ENCODE results near the gene RIMS4.
A peak's percentile ranks its signal among the peaks of the same experiment; 100 is the strongest.

The RIMS4 gene

DNA sequence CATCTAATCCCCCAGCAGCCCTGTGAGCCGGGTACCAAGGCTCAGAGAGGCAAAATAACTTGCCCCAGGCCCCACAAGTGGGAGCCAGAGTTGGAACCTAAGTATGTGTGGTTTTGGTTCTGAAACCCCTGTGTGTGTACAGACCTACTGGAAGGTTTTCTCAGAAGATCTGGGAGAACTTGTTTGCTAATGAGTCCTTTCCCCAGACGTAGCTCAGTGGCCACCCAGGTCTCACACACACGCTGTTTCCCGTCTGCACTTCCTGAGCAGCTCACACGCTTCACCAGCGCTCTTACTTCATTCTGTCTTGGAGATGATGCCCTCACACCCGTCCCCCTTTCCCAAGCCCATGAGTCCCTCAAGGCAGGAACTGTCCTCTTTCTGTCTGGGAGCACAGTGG, 87.0 kb downstream of the RIMS4 start:
- Histone ChIP-seq H3K36me3 (ENCODE audit: insufficient read depth, low read length) (no peaks in the 10 kb centered on the region), H3K4me3 (ENCODE audit: low read length) (no peak overlapping the region), H3K4me1 (ENCODE audit: control insufficient read depth, insufficient read depth, low read length) (peaks cover 28% of the 10 kb centered on the region), H3K9me3 (replicated peaks; ENCODE audit: low read length) (no peaks in the 10 kb centered on the region), H3K4me2 (ENCODE audit: low read length) (no peak overlapping the region), H3K9ac (ENCODE audit: low read depth, low read length) (no peak overlapping the region), H3K27me3 (ENCODE audit: control insufficient read depth, insufficient read depth, low read length) (peaks cover 7% of the 10 kb centered on the region)

DNA sequence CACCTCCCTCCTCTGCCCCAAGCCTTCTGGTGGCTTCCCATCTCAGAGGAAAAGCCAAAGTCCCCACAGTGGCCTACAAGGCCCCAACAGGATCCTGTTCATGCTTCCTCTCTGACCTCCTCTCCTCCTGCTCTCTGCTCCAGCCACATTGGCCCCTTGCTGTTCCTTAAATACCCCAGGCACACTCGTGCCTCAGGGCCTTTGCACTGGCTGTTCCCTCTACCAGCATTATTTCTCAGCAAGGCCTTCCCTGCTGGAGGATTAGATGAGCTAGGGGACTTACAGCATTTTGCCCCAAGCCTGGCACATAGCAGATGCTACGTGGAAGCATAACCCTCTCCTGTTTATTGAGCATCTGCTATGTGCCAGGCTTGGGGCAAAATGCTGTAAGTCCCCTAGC, 87.4 kb downstream of the RIMS4 start:
- H3K27me3 ChIP-seq (ENCODE audit: control insufficient read depth, insufficient read depth, low read length), result peaks cover 7% of the 10 kb centered on the region

DNA sequence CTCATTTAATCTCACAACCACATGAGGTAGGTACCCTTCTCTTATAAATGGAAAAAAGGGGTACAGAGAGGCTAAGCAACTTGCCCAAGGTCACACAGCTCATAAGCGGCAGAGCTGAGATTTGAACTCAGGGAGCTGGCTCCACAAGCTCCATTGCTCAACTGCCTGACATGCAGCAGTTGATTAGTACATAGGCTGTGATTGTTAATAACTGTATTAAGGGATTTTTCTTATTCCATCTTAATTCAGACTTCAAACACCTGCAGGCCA, 88.6 kb downstream of the RIMS4 start:
- H3K36me3 ChIP-seq (ENCODE audit: insufficient read depth, low read length), result no peaks in the 10 kb centered on the region
- H3K4me2 ChIP-seq (ENCODE audit: low read length), result peak overlapping the region; percentile 42
- H3K27me3 ChIP-seq (ENCODE audit: control insufficient read depth, insufficient read depth, low read length), result peaks cover 11% of the 10 kb centered on the region
- H3K9ac ChIP-seq (ENCODE audit: low read depth, low read length), result no peak overlapping the region
- peaks cover 25% of the 10 kb centered on the region for H3K4me1 ChIP-seq (ENCODE audit: control insufficient read depth, insufficient read depth, low read length)
- H3K4me3 ChIP-seq (ENCODE audit: low read length), result no peak overlapping the region
- no peaks in the 10 kb centered on the region for H3K9me3 ChIP-seq (replicated peaks; ENCODE audit: low read length)

More for the DNA sequence above, 87.4 kb downstream of the RIMS4 start:
- no peak overlapping the region for H3K9ac ChIP-seq (ENCODE audit: low read depth, low read length)
- H3K9me3 ChIP-seq (replicated peaks; ENCODE audit: low read length), result no peaks in the 10 kb centered on the region
- H3K36me3 ChIP-seq (ENCODE audit: insufficient read depth, low read length), result no peaks in the 10 kb centered on the region
- H3K4me1 ChIP-seq (ENCODE audit: control insufficient read depth, insufficient read depth, low read length), result peaks cover 24% of the 10 kb centered on the region
- H3K4me3 ChIP-seq (ENCODE audit: low read length), result no peak overlapping the region
- H3K4me2 ChIP-seq (ENCODE audit: low read length), result no peak overlapping the region

DNA sequence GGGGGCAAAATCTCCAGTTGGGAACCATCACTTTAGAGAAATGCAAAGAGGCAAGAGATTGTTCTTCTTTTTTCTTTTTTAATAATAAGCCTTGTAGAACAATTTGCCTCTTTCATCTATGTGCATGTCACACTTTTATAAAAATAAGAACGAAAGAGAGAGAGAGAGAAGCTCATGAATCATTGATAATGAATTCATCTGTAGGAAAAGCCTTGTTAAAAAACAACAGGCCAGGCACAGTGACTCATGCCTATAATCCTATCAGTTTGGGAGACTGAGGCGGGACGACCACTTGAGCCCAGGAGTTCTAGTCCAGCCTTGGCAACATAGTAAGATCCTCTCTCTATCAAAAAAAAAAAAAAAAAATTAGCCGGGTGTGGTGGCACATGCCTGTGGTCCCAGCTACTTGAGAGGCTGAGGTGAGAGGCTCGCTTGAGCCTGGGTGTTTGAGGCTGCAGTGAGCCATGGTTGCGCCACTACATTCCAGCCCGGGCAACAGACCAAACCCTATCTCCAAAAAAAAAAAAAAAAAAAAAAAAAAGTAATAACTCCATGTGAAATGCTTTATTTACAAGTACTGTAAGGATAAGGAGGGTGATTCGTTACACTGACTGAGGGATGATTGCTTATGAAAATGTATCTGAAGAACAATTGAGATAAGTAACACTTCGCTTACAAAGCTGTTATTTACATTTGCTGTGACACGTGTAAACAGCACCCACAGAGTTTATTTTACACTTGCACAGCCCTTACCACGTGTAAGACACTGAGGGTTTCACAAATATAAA, 89.2 kb downstream of the RIMS4 start:
- no peaks in the 10 kb centered on the region for H3K36me3 ChIP-seq (ENCODE audit: insufficient read depth, low read length)
- peak overlapping the region; percentile 75 for H3K9ac ChIP-seq (ENCODE audit: low read depth, low read length)
- H3K4me1 ChIP-seq (ENCODE audit: control insufficient read depth, insufficient read depth, low read length), result peaks cover 31% of the 10 kb centered on the region
- H3K4me3 ChIP-seq (ENCODE audit: low read length), result no peak overlapping the region
- peak overlapping the region; percentile 72 for H3K4me2 ChIP-seq (ENCODE audit: low read length)
- H3K9me3 ChIP-seq (replicated peaks; ENCODE audit: low read length), result no peaks in the 10 kb centered on the region
- H3K27me3 ChIP-seq (ENCODE audit: control insufficient read depth, insufficient read depth, low read length), result peaks cover 14% of the 10 kb centered on the region

DNA sequence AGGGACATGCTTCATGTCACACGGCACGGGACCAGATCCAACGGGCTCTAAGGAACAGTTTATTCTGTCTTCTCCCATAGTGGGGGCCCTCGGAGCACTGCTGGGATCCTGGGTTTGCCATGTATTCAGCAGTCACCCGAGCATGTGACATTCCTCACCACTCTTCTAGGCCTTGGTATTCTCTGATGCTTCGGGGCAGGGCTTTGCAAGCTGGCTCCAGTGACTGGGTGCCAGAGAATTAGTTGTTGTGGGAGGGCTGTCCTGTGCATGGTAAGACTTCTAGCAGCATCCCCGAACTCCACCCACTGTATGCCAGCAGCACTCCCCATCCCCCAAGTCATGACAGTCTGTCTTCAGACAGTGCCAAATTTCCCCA, 89.7 kb downstream of the RIMS4 start:
- Histone ChIP-seq H3K36me3 (ENCODE audit: insufficient read depth, low read length) (no peaks in the 10 kb centered on the region), H3K4me1 (ENCODE audit: control insufficient read depth, insufficient read depth, low read length) (peaks cover 36% of the 10 kb centered on the region), H3K27me3 (ENCODE audit: control insufficient read depth, insufficient read depth, low read length) (peaks cover 14% of the 10 kb centered on the region), H3K4me3 (ENCODE audit: low read length) (peak overlapping the region; percentile 37), H3K9me3 (replicated peaks; ENCODE audit: low read length) (no peaks in the 10 kb centered on the region), H3K9ac (ENCODE audit: low read depth, low read length) (peak overlapping the region; percentile 75), H3K4me2 (ENCODE audit: low read length) (peak overlapping the region; percentile 72)

DNA sequence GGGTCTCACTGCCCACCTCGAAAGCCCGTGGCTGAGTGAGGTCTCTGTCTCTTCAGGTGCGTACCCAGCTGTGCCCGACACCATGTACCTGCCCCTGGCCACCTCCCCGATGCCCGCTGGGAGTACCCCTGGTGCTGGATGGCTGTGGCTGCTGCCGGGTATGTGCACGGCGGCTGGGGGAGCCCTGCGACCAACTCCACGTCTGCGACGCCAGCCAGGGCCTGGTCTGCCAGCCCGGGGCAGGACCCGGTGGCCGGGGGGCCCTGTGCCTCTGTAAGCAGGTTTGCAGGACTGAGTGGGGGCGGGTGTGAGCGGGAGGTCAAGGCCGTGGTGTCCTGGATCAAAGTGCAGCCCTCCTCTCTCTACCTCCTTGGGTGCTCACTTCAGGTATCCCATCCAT, 90.5 kb downstream of the RIMS4 start:
- peak overlapping the region; percentile 75 for H3K9ac ChIP-seq (ENCODE audit: low read depth, low read length)
- peaks cover 44% of the 10 kb centered on the region for H3K4me1 ChIP-seq (ENCODE audit: control insufficient read depth, insufficient read depth, low read length)
- no peaks in the 10 kb centered on the region for H3K9me3 ChIP-seq (replicated peaks; ENCODE audit: low read length)
- H3K4me2 ChIP-seq (ENCODE audit: low read length), result peak overlapping the region; percentile 72
- no peaks in the 10 kb centered on the region for H3K36me3 ChIP-seq (ENCODE audit: insufficient read depth, low read length)
- no peak overlapping the region for H3K4me3 ChIP-seq (ENCODE audit: low read length)
- peaks cover 14% of the 10 kb centered on the region for H3K27me3 ChIP-seq (ENCODE audit: control insufficient read depth, insufficient read depth, low read length)

DNA sequence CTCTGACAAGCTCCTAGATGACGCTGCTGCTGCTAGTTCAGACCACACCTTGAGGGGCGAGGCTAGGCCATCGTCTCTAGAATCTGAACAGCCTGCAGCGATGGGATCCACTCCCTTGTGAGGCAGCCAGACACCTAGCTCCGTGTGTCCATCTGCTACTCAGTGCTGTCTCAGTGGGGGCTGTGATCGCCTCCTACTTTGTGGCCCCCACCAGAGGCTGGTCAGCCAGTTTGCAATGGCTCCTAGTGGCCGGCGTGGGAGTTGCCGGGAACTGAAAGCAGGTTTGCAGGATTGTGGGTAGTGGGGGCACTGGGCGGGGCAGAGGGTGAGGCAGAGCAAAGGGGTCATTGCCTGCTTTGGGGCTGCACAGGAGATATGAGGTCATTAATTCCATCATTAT, 92.4 kb downstream of the RIMS4 start:
- H3K36me3 ChIP-seq (ENCODE audit: insufficient read depth, low read length), result no peaks in the 10 kb centered on the region
- H3K4me3 ChIP-seq (ENCODE audit: low read length), result no peak overlapping the region
- peaks cover 14% of the 10 kb centered on the region for H3K27me3 ChIP-seq (ENCODE audit: control insufficient read depth, insufficient read depth, low read length)
- no peaks in the 10 kb centered on the region for H3K9me3 ChIP-seq (replicated peaks; ENCODE audit: low read length)
- H3K4me1 ChIP-seq (ENCODE audit: control insufficient read depth, insufficient read depth, low read length), result peaks cover 55% of the 10 kb centered on the region
- H3K9ac ChIP-seq (ENCODE audit: low read depth, low read length), result no peak overlapping the region
- H3K4me2 ChIP-seq (ENCODE audit: low read length), result no peak overlapping the region

DNA sequence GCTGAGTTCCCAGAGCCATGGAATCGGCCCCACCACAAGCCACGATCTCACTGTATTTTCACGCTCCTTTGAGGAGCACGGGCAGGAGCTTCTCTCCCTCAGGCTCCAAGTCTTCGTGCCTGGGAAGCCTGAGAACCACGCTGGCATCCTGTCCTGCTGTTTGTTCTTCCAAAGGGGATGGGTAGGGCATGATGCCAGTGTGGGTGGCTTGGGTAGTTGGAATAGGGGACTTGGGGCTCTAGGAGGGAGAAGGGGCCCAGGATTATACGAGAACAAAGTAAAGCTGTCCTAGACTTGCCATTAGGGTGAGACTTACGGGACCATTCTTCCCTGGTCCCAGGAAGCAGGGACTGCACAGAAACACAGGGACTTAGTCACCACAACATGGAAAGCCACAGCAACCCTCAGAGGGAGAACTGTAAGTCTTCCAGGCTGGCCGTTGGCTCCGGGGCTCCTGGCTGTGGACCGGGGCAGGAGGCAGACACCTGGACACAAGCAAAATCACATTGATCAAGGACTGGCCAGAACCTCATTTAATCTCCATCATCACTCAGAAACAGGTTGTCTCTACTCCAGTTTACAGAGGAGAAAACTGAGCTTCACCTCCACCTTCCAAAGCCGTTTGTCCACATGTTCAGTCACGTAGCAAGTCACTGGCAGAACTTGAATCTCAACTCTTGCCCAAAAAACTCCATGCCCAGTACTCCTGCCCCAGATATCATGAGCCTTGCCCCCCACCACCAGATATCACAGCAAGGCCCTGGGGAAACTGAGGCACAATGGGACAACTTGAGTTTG, 93.8 kb downstream of the RIMS4 start:
- Histone ChIP-seq H3K4me2 (ENCODE audit: low read length) (peak overlapping the region; percentile 42), H3K9me3 (replicated peaks; ENCODE audit: low read length) (no peaks in the 10 kb centered on the region), H3K4me1 (ENCODE audit: control insufficient read depth, insufficient read depth, low read length) (peaks cover 51% of the 10 kb centered on the region), H3K36me3 (ENCODE audit: insufficient read depth, low read length) (no peaks in the 10 kb centered on the region), H3K9ac (ENCODE audit: low read depth, low read length) (peak overlapping the region; percentile 7), H3K27me3 (ENCODE audit: control insufficient read depth, insufficient read depth, low read length) (peaks cover 18% of the 10 kb centered on the region), H3K4me3 (ENCODE audit: low read length) (peak overlapping the region; percentile 35)

DNA sequence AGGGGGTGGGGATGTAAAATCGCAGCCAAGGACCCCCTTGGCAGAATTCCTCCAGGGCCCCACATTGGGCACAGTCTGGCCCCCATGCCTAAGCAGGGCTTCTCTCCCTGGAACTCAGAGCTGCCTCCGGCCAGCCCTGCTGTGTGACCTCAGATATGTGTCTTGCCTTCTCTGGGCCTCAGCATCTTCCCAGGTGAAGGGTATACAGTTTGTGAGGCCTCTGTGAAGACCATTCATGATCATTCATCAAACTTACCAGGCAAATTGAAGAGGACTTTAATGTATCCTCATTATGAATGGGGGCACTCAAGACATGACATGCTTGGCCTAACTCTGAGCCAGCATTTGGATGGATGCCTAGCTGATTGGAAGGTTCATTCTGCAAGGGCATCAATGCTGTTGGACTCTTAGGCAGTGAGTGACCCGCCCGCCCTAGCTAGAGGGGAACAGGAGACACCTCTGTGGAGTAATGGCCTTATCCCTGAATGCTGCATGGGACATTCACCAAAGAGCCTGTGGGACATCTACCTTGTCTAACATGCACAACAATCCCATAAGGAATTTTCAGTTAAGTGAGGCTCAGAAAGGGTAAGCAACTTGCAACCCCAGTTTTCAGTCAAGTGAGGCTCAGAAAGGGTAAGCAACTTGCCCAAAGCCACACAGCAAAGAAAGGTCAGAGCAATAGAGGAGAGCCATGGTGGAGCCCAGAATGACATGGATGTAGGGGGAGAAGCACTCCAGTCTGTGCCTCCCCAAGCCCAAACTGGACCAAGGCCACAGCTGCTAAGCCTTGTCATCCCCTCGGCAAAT, 94.6 kb downstream of the RIMS4 start:
- Histone ChIP-seq H3K36me3 (ENCODE audit: insufficient read depth, low read length) (no peaks in the 10 kb centered on the region), H3K4me3 (ENCODE audit: low read length) (peak overlapping the region; percentile 35), H3K4me1 (ENCODE audit: control insufficient read depth, insufficient read depth, low read length) (peaks cover 43% of the 10 kb centered on the region), H3K27me3 (ENCODE audit: control insufficient read depth, insufficient read depth, low read length) (peaks cover 18% of the 10 kb centered on the region), H3K9me3 (replicated peaks; ENCODE audit: low read length) (no peaks in the 10 kb centered on the region), H3K9ac (ENCODE audit: low read depth, low read length) (peak overlapping the region; percentile 7), H3K4me2 (ENCODE audit: low read length) (peak overlapping the region; percentile 42)

DNA sequence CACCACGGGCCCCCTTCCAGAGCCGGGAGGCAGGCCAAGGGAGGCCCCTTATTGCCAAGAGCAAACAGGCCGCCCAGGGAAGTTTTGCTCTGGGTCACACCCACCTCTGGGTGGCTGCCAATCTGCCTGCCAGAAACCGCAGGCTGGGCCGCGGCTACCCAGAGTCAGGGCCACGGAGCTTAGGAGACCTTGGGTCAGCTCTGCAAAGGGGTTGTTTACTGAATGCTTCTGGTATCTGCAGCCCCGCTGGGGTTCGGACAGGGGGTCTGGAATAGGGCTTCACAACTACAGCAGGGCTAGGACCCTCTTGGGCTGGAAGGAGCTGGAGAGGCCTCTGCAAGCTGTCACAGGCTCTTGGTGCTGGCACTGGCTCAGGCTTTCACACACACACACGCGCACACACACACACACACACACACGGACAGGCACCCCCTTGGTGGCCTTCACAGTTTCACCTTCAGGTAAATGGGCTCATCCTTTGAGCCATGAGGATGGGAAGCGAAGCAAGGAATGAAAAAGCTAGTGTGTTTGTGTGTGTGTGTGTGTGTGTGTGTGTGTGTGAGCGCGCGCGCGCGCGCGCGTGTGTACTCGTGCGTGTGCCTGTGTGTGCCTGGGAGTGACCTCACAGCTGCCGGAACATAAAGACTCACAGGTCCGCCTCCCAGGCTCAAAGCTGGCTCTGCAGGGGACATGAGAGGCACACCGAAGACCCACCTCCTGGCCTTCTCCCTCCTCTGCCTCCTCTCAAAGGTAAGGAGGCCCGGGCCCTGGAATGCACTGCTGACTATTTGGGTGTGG, 95.4 kb downstream of the RIMS4 start, which contains the start of gene CCN5:
Gene CCN5 (plus strand): TSS at position 669 of the 798 bp plus-strand sequence. CDS start 22 bp downstream, at position 691.
- Histone ChIP-seq H3K4me3 (ENCODE audit: low read length) (peak within 1 kb of the TSS; percentile 35), H3K4me1 (ENCODE audit: control insufficient read depth, insufficient read depth, low read length) (peaks cover 35% of the 10 kb centered on the region), H3K9ac (ENCODE audit: low read depth, low read length) (peak within 1 kb of the TSS; percentile 7), H3K9me3 (replicated peaks; ENCODE audit: low read length) (no peaks in the 10 kb centered on the region), H3K27me3 (ENCODE audit: control insufficient read depth, insufficient read depth, low read length) (peaks cover 18% of the 10 kb centered on the region), H3K4me2 (ENCODE audit: low read length) (peak within 1 kb of the TSS; percentile 62), H3K36me3 (ENCODE audit: insufficient read depth, low read length) (no peaks in the 10 kb centered on the region)

Data from skeletal muscle satellite cell (primary cell).